ENCODE data around the gene ADAM23. TPM values are rescaled to one million over a fixed set of nuclear protein-coding genes. Genes with fewer than 3 reads are reported as not detected.

The ADAM23 gene
- total and polyA plus RNA-seq, 2 experiments from 2014 or later = 1.8 to 4.4 TPM

- H3K27me3 ChIP-seq (replicated peaks; ENCODE audit: insufficient read depth) = no peaks in the 10 kb centered on the region; the same call in 1 of the 2 replicates
- H3K4me3 ChIP-seq = no peak within 1 kb of the TSS
- H3K79me2 ChIP-seq (ENCODE audit: insufficient read depth) = no peaks in the 10 kb centered on the region
- H3K9ac ChIP-seq = no peak within 1 kb of the TSS
- no peaks in the 10 kb centered on the region for H3K4me1 ChIP-seq (ENCODE audit: insufficient read depth)
- DNase-seq = peak; percentile 74
- no peaks in the 10 kb centered on the region for H3F3A ChIP-seq (ENCODE audit: insufficient read depth)
- H2AFZ ChIP-seq = no peak within 1 kb of the TSS
- H3K4me2 ChIP-seq (ENCODE audit: unreplicated experiment) = peak within 1 kb of the TSS; percentile 41
- 3 to 4% methylated on average over 54 to 56 of the region's 56 CpGs for WGBS, 2 experiments (ENCODE audit: low coverage in 1 of 2, low lambda C conversion rate in 2 of 2, missing lambda C conversion rate in 2 of 2)
- TF ChIP-seq EZH2 (IDR thresholded peaks at IDR 0.05; ENCODE audit: insufficient read depth, poor library complexity, severe bottlenecking) (no peak), EZH2phosphoT487 (IDR thresholded peaks at IDR 0.05; ENCODE audit: insufficient read depth, low read depth) (no peak)
- H3K9me2 ChIP-seq (ENCODE audit: insufficient read depth) = no peaks in the 10 kb centered on the region
- H3K36me3 ChIP-seq (ENCODE audit: low read depth) = no peaks in the 10 kb centered on the region
- no peak within 1 kb of the TSS for H3K27ac ChIP-seq
- in situ Hi-C loops (cut with MboI) = no loop called here
- H3K9me3 ChIP-seq (ENCODE audit: low read depth) = no peaks in the 10 kb centered on the region
- H4K20me1 ChIP-seq (ENCODE audit: insufficient read depth) = no peaks in the 10 kb centered on the region
These were observed 199.0 kb downstream of the ADAM23 start, which contains the start of gene FAM237A for GRCh38 chr2:206642075-206643025. TSS of gene FAM237A (plus strand) at chr2:206642487. CDS start at chr2:206644237, 1,750 bp downstream.

- no peak overlapping the region for H3K4me3 ChIP-seq
- H3K79me2 ChIP-seq (ENCODE audit: insufficient read depth) = no peaks in the 10 kb centered on the region
- no peak overlapping the region for H3K9ac ChIP-seq
- H3K4me1 ChIP-seq (ENCODE audit: insufficient read depth) = no peaks in the 10 kb centered on the region
- 0 to 3% methylated on average over 1 of the region's 1 CpG for WGBS, 2 experiments (ENCODE audit: low coverage in 1 of 2, low lambda C conversion rate in 2 of 2, missing lambda C conversion rate in 2 of 2)
- H3K4me2 ChIP-seq (ENCODE audit: unreplicated experiment) = no peak overlapping the region
- DNase-seq = peak; percentile 6
- no peak overlapping the region for H2AFZ ChIP-seq
- H3K9me3 ChIP-seq (ENCODE audit: low read depth) = no peaks in the 10 kb centered on the region
- H3K9me2 ChIP-seq (ENCODE audit: insufficient read depth) = no peaks in the 10 kb centered on the region
- H3K36me3 ChIP-seq (ENCODE audit: low read depth) = no peaks in the 10 kb centered on the region
- no peaks in the 10 kb centered on the region for H3K27me3 ChIP-seq (replicated peaks; ENCODE audit: insufficient read depth)
- TF ChIP-seq EZH2 (IDR thresholded peaks at IDR 0.05; ENCODE audit: insufficient read depth, poor library complexity, severe bottlenecking) (no peak), EZH2phosphoT487 (IDR thresholded peaks at IDR 0.05; ENCODE audit: insufficient read depth, low read depth) (no peak)
- no peaks in the 10 kb centered on the region for H4K20me1 ChIP-seq (ENCODE audit: insufficient read depth)
- H3K27ac ChIP-seq = no peak overlapping the region
- in situ Hi-C loops (cut with MboI) = no loop called here
- no peaks in the 10 kb centered on the region for H3F3A ChIP-seq (ENCODE audit: insufficient read depth)
These were observed 204.7 kb downstream of the ADAM23 start for GRCh38 chr2:206647985-206648384.

GRCh38 chr2:206657087-206657486 is 213.8 kb downstream of the ADAM23 start:
- Histone ChIP-seq H2AFZ (no peak overlapping the region), H3K36me3 (ENCODE audit: low read depth) (no peaks in the 10 kb centered on the region), H3K79me2 (ENCODE audit: insufficient read depth) (no peaks in the 10 kb centered on the region), H3K27me3 (replicated peaks; ENCODE audit: insufficient read depth) (no peaks in the 10 kb centered on the region), H3K9ac (no peak overlapping the region), H3K9me2 (ENCODE audit: insufficient read depth) (no peaks in the 10 kb centered on the region), H3K4me1 (ENCODE audit: insufficient read depth) (no peaks in the 10 kb centered on the region), H3K4me3 (no peak overlapping the region), H3F3A (ENCODE audit: insufficient read depth) (no peaks in the 10 kb centered on the region), H3K27ac (no peak overlapping the region), H3K4me2 (ENCODE audit: unreplicated experiment) (no peak overlapping the region), H4K20me1 (ENCODE audit: insufficient read depth) (no peaks in the 10 kb centered on the region), H3K9me3 (ENCODE audit: low read depth) (no peaks in the 10 kb centered on the region)
- DNase-seq = no peak
- in situ Hi-C loops (cut with MboI) = no loop called here
- WGBS, 2 experiments (ENCODE audit: low coverage in 1 of 2, low lambda C conversion rate in 2 of 2, missing lambda C conversion rate in 2 of 2) = 63 to 75% methylated on average over 1 of the region's 1 CpG
- no peak for TF ChIP-seq EZH2phosphoT487 (IDR thresholded peaks at IDR 0.05; ENCODE audit: insufficient read depth, low read depth)
- no peak for TF ChIP-seq EZH2 (IDR thresholded peaks at IDR 0.05; ENCODE audit: insufficient read depth, poor library complexity, severe bottlenecking)

GRCh38 chr2:206665251-206665650 is 221.9 kb downstream of the ADAM23 start:
- Histone ChIP-seq H3K4me3 (no peak overlapping the region), H3K36me3 (ENCODE audit: low read depth) (no peaks in the 10 kb centered on the region), H3K9me3 (ENCODE audit: low read depth) (no peaks in the 10 kb centered on the region), H3K27me3 (replicated peaks; ENCODE audit: insufficient read depth) (no peaks in the 10 kb centered on the region; the same call in none of the 2 replicates), H3K4me2 (ENCODE audit: unreplicated experiment) (no peak overlapping the region), H3K9me2 (ENCODE audit: insufficient read depth) (no peaks in the 10 kb centered on the region), H4K20me1 (ENCODE audit: insufficient read depth) (no peaks in the 10 kb centered on the region), H3F3A (ENCODE audit: insufficient read depth) (no peaks in the 10 kb centered on the region), H3K9ac (no peak overlapping the region), H3K4me1 (ENCODE audit: insufficient read depth) (no peaks in the 10 kb centered on the region), H3K79me2 (ENCODE audit: insufficient read depth) (no peaks in the 10 kb centered on the region), H3K27ac (no peak overlapping the region), H2AFZ (no peak overlapping the region)
- DNase-seq = no peak
- WGBS, 2 experiments (ENCODE audit: low coverage in 1 of 2, low lambda C conversion rate in 2 of 2, missing lambda C conversion rate in 2 of 2) = 24 to 30% methylated on average over 3 of the region's 3 CpGs
- in situ Hi-C loops (cut with MboI) = no loop called here
- TF ChIP-seq EZH2 (IDR thresholded peaks at IDR 0.05; ENCODE audit: insufficient read depth, poor library complexity, severe bottlenecking) (no peak), EZH2phosphoT487 (IDR thresholded peaks at IDR 0.05; ENCODE audit: insufficient read depth, low read depth) (no peak)

Other genes starting within 250 kb of the ADAM23 start
- gene ZDBF2, start 168.9 kb upstream of the ADAM23 start, total RNA-seq (2014; rRNA removed; shearing (Covaris generic)) = 9.1 and 10.2 TPM in 2 replicates
- gene ZDBF2, start 168.9 kb upstream of the ADAM23 start, polyA plus RNA-seq (2016; fragmentation: Nextera tagmentation; extraction: Ambion mirVana) = 2.5 and 3.0 TPM in 2 replicates
- not detected in 2 replicates for gene FAM237A, start 199.0 kb downstream of the ADAM23 start, total RNA-seq (2014; rRNA removed; shearing (Covaris generic))
- not detected in 2 replicates for gene FAM237A, start 199.0 kb downstream of the ADAM23 start, polyA plus RNA-seq (2016; fragmentation: Nextera tagmentation; extraction: Ambion mirVana)